HL-60/S4 (cell line): ENCODE data around the gene WIZ.

Experiments
- in situ Hi-C: fragments of 300-500 bp; cut with MboI; formaldehyde crosslinking; loops from 2 replicates; pipeline ENCODE4 v1.14.3; 2022; ENCODE audit warnings: low sequenced_read_pairs

Gene WIZ

GRCh38 chr19:15431396-15432017 is 18.2 kb downstream of the WIZ start:
- in situ Hi-C loops, result no loop called here

GRCh38 chr19:15430526-15431120 is 19.1 kb downstream of the WIZ start:
- in situ Hi-C loops, result no loop called here

GRCh38 chr19:15429825-15430467 is 19.8 kb downstream of the WIZ start:
- in situ Hi-C loops, result no loop called here

- in situ Hi-C loops, result no loop called here
Measured at GRCh38 chr19:15428956-15429824, 20.6 kb downstream of the WIZ start.

GRCh38 chr19:15427991-15428471 is 21.7 kb downstream of the WIZ start:
- in situ Hi-C loops, result no loop called here

DNA sequence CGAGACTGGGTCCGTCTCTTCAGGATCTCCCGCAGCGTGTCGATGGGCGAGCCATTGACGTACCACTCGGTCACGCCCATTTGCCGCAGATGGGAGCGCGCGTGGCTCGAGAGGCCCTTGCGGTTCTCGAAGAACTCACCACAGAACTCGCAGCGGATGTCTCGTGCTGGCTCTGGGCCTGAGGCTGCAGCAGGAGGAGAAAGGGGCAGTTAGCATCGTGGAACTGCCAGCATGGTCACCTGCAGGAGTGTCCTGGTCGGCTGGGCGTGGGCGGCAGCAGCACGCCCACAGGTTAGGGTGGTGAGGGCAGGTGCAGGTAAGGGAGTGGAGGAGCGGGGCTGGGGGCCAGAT is 22.4 kb downstream of the WIZ start:
- in situ Hi-C loops, result no loop called here

- in situ Hi-C loops, result no loop called here
Measured at GRCh38 chr19:15426485-15427349, 23.0 kb downstream of the WIZ start.

GRCh38 chr19:15425321-15425950 is 24.3 kb downstream of the WIZ start:
- in situ Hi-C loops, result no loop called here

GRCh38 chr19:15424692-15425272 is 25.0 kb downstream of the WIZ start:
- in situ Hi-C loops, result no loop called here

DNA sequence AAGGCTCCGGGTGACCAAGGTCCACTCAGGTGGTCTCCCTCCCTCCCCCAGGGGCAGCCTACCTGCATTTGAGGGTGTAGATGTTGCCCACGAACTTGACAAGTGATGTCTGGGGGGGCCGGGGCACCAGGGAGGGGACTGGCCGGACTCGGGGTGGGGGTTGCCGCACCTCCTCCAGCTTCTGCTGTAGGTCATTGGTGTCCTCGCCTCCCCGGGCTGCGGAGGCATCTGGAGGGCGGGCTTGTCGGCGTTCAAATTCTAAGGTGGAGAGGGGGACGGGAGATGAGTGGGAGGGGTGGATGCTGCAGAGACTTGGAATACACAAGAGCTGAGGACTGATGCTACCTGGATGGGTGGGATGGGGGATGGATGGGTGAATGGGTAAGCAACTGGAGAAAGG is 25.6 kb downstream of the WIZ start:
- in situ Hi-C loops, result no loop called here

- in situ Hi-C loops, result no loop called here
Measured at GRCh38 chr19:15423130-15423529, 26.6 kb downstream of the WIZ start.

- in situ Hi-C loops, result no loop called here
Measured at GRCh38 chr19:15422296-15423075, 27.3 kb downstream of the WIZ start.

- in situ Hi-C loops, result no loop called here
Measured at GRCh38 chr19:15421721-15422260, 28.0 kb downstream of the WIZ start.

- in situ Hi-C loops, result no loop called here
Measured at GRCh38 chr19:15421136-15421695, 28.5 kb downstream of the WIZ start.

DNA sequence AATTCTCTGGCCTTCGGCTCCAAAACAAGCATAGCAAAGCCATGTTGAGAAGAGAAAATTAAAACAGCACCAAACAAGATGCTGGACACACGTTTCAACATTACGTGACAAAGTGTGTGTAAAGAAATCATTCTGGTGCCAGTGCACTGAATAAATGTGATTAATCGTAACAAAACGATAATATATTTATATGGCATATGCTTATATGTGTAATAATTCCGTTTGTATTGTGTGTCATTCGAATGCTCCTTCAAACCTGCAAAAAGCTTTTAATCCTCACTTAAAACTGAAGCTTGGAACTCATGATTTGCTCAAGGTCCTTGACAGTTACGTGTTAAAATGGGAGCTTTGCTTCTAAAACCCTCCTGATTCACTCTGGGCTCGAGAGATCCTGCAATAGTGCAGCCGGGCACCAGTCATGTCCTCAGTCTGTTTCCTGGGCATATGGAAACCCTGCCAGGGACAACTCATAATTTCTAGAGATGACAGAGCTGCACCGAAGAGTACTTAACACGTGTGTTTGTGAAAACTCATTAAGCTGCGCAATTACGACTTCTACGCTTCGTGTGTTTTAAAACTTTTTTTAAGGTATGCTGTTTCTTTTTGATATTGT is 30.2 kb downstream of the WIZ start:
- in situ Hi-C loops, result loop anchor here (10.0 kb wide), 1 partner anchor 135 kb away; no protein-coding TSS in a partner anchor

DNA sequence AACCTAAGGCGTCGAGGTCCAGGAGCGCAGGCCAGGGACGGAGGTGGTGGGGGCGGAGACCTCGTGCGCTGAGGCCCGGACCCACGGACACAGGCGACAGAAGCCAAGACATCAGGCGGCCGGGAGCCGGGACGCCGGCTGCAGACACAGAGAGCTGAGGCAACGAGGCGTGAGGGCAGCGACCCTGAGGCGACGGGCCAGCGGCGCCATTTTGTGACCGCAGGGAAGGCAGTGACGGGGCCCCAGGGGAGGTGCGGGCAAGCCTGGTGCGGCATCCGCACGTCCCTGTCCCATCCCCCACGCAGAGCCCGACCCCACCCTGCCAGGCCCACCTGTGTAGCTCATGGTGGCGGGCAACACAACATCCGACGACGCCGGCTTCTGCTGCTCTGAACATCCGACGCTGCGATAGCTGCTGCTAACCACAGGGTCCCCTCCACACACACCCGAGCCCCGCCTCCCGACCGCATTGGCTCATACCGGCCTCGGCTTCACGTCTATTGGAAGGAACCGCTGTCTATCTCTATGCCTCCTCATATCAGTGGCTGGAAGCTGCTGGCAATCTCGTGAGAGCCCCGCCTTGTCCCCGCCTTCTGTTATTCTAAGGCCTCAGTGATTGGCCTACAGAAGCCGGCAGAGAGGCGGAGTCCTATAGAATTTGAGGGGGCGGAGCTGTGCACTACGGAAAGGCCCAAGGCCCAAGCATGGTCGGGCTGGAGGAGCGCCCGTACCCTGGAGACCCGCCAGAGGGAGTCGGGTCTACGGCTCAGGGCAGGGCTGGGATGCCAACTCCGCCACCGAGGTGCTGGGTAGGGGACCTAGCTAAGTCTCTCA is 31.0 kb downstream of the WIZ start, which contains the start of gene AKAP8L:
Gene AKAP8L, minus strand, starts transcription at position 410 of the 834 bp plus-strand sequence. Its CDS starts 65 bp downstream, at position 345.
- in situ Hi-C loops, result loop anchor here (10.0 kb wide), 1 partner anchor 136 kb away; no protein-coding TSS in a partner anchor

- in situ Hi-C loops, result loop anchor here (10.0 kb wide), 1 partner anchor 137 kb away; no protein-coding TSS in a partner anchor
Measured at GRCh38 chr19:15418231-15418578, 31.6 kb downstream of the WIZ start.
